B cell (primary cell): ENCODE data around the gene RBP3. TPM values are rescaled to one million over a fixed set of nuclear protein-coding genes. Genes with fewer than 3 reads are reported as not detected.

Experiments
- ATAC-seq: fragments of 200-7000 bp; cut with Tn5 transposase; one replicate; pipeline ENCODE4 v1.10.0; 2021; ENCODE audit warnings: low read depth, mild to moderate bottlenecking, moderate number of reproducible peaks, moderate library complexity
- CTCF ChIA-PET: fragments of 350-600 bp; sonication (Branson Sonifier 250); formaldehyde crosslinking; loops from one replicate; lab custom pipeline; 2021; ENCODE audit warnings: antibody characterized with exemption, inconsistent platforms; lab: Charles Lee
- POLR2A ChIA-PET: fragments of 350-600 bp; sonication (Branson Sonifier 250); formaldehyde crosslinking; loops from one replicate; lab custom pipeline; 2021; ENCODE audit warnings: antibody characterized with exemption; lab: Charles Lee
- DNase-seq: peaks from one replicate; pipeline ENCODE4 v3.0.0; 2013
- H2AFZ ChIP-seq: 2 replicates; pipeline ENCODE4 v1.6.1; 2012; ENCODE audit warnings: mild to moderate bottlenecking, low read depth, low read length; ENCODE audit not compliant: insufficient read depth, poor library complexity, severe bottlenecking
- H3K27ac ChIP-seq, 2 donors: 1 replicate in 1 of 2; 2 replicates in 1 of 2; pipeline ENCODE4 v1.5.1; 2012 to 2013; ENCODE audit warnings: low read length in 2 of 2, mild to moderate bottlenecking in 2 of 2, moderate library complexity in 1 of 2
- H3K27me3 ChIP-seq, 4 experiments: fragments of 200-600 bp in 1 of 4; sonication (generic) in 1 of 4; replicated peaks in 1 of 4; 1 replicate in 2 of 4; 2 replicates in 2 of 4; pipeline versions ENCODE4 v1.6.1 to v1.7.0; 2013 to 2016; ENCODE audit warnings: low read length in 3 of 4, mild to moderate bottlenecking in 2 of 4, mixed read lengths in 1 of 4, moderate library complexity in 1 of 4; ENCODE audit not compliant: insufficient read depth in 4 of 4, control insufficient read depth in 3 of 4; ENCODE audit errors: control extremely low read depth in 1 of 4
- H3K36me3 ChIP-seq, 2 experiments: replicated peaks in 1 of 2; 1 replicate in 1 of 2; 2 replicates in 1 of 2; pipeline versions ENCODE4 v1.6.1 to v1.7.1; 2013; ENCODE audit warnings: low read length in 1 of 2; ENCODE audit not compliant: insufficient read depth in 2 of 2, control insufficient read depth in 1 of 2; ENCODE audit errors: control extremely low read depth in 1 of 2, extremely low read depth in 1 of 2
- H3K4me1 ChIP-seq, 2 donors: fragments of 200-600 bp in 1 of 2; sonication (generic) in 1 of 2; 1 replicate in 1 of 2; 2 replicates in 1 of 2; pipeline versions ENCODE4 v1.5.1 to v1.6.1; 2013 to 2017; ENCODE audit warnings: low read length in 2 of 2; ENCODE audit not compliant: control insufficient read depth in 2 of 2, insufficient read depth in 2 of 2
- H3K4me2 ChIP-seq: replicated peaks from 2 replicates; pipeline ENCODE3; 2012; ENCODE audit warnings: mild to moderate bottlenecking, low read depth, low read length; ENCODE audit not compliant: poor library complexity, severe bottlenecking
- H3K4me3 ChIP-seq, 5 experiments: fragments of 200-600 bp in 1 of 5; sonication (generic) in 1 of 5; 1 replicate in 3 of 5; 2 replicates in 2 of 5; pipeline versions ENCODE4 v1.5.1 to v1.7.0; 2011 to 2016; ENCODE audit warnings: low read length in 4 of 5, mild to moderate bottlenecking in 4 of 5, low read depth in 2 of 5, control low read depth in 1 of 5, moderate library complexity in 1 of 5; ENCODE audit not compliant: insufficient read depth in 1 of 5; ENCODE audit errors: control extremely low read depth in 1 of 5, extremely low read depth in 1 of 5
- H3K79me2 ChIP-seq: fragments of 200-600 bp; sonication (generic); one replicate; pipeline ENCODE4 v1.6.0; 2016; ENCODE audit warnings: low read length; ENCODE audit not compliant: control insufficient read depth, insufficient read depth
- H3K9ac ChIP-seq: fragments of 200-600 bp; sonication (generic); 2 replicates; pipeline ENCODE4 v1.6.1; 2017; ENCODE audit warnings: mild to moderate bottlenecking, low read length, moderate library complexity
- H3K9me3 ChIP-seq, 3 donors: one replicate each; pipeline versions ENCODE4 v1.6.1 to v1.7.1; 2013; ENCODE audit warnings: low read length in 2 of 3; ENCODE audit not compliant: control insufficient read depth in 2 of 3, insufficient read depth in 1 of 3; ENCODE audit errors: control extremely low read depth in 1 of 3
- H4K20me1 ChIP-seq: 2 replicates; pipeline ENCODE4 v1.6.0; 2012; ENCODE audit warnings: mild to moderate bottlenecking, low read length; ENCODE audit not compliant: insufficient read depth, control insufficient read depth, poor library complexity, severe bottlenecking
- H3K27ac Mint-ChIP-seq: one replicate; pipeline ENCODE4 v1.8.0; 2021; ENCODE audit warnings: mixed read lengths
- H3K27me3 Mint-ChIP-seq: one replicate; pipeline ENCODE4 v1.8.0; 2021; ENCODE audit warnings: mixed read lengths
- H3K4me1 Mint-ChIP-seq: one replicate; pipeline ENCODE4 v1.8.0; 2021; ENCODE audit warnings: mixed read lengths
- H3K4me3 Mint-ChIP-seq: one replicate; pipeline ENCODE4 v1.8.0; 2021; ENCODE audit warnings: mixed read lengths
- H3K9me3 Mint-ChIP-seq: one replicate; pipeline ENCODE4 v1.8.0; 2022; ENCODE audit warnings: mixed read lengths; ENCODE audit not compliant: insufficient read depth
- EZH2 ChIP-seq: IDR thresholded peaks from 2 replicates; pipeline ENCODE4 v1.6.1; 2012; ENCODE audit warnings: borderline replicate concordance, low read depth, mild to moderate bottlenecking, moderate library complexity, low read length; ENCODE audit not compliant: insufficient read depth, poor library complexity, severe bottlenecking
- WGBS: methylation state at CpG from one replicate; pipeline ENCODE4 v1.1.5; 2013; ENCODE audit warnings: missing lambda C conversion rate; ENCODE audit not compliant: insufficient coverage; 5-methylcytosine and 5-hydroxymethylcytosine counted together
- intact Hi-C: fragments of 100-400 bp; cut with micrococcal nuclease; formaldehyde crosslinking; loops from one replicate; pipeline ENCODE4 v1.10.0; 2022
- polyA plus RNA-seq: library from polyadenylated mRNA; depleted of rRNA; stranded (reverse); fragments of >200 nt; gene quantifications from 2 replicates; pipeline ENCODE4 v1.2.3, GENCODE V29; 2012
- total RNA-seq, 2 donors: library from RNA; stranded (reverse); fragments of 120-200 nt in 1 of 2; gene quantifications; 1 replicate in 1 of 2; 2 replicates in 1 of 2; pipeline versions ENCODE4 v1.2.3 to v1.2.4, GENCODE V29; 2013 to 2022
- TF ChIP-seq, protein P1 (sequence below): fragments of 200-600 bp; IDR thresholded peaks from one replicate; pipeline ENCODE4 v1.8.0; 2022; ENCODE audit warnings: antibody characterized with exemption, mild to moderate bottlenecking

Gene RBP3
- total and polyA plus RNA-seq, 2 donors (not counting 1 experiment from before 2014, with no cell fraction given): not detected

- Histone ChIP-seq H3K9me3 (peaks cover 0 to 15% (median 0%) of the 10 kb centered on the region in 3 donors), H3K4me3 (no peak overlapping the region), H3K27ac (no peak overlapping the region), H3K4me2 (no peak overlapping the region), H3K9ac (no peak overlapping the region), H3K4me1 (no peaks in the 10 kb centered on the region), H2AFZ (no peak overlapping the region), H3K27me3 (no peaks in the 10 kb centered on the region), H3K79me2 (no peaks in the 10 kb centered on the region), H4K20me1 (no peaks in the 10 kb centered on the region), H3K36me3 (no peaks in the 10 kb centered on the region)
- Mint-ChIP-seq H3K4me1 (no peaks in the 10 kb centered on the region), H3K9me3 (no peaks in the 10 kb centered on the region), H3K4me3 (no peak overlapping the region), H3K27ac (no peak overlapping the region), H3K27me3 (peaks cover 5% of the 10 kb centered on the region)
- ChIA-PET POLR2A (no interaction called here), CTCF (interaction anchor here (1.7 kb wide), 1 partner anchor 13 kb away, joined by 4 read pairs; no protein-coding TSS in a partner anchor)
- WGBS: 97% methylated on average over 27 of the region's 30 CpGs
- TF ChIP-seq EZH2: no peak
- ATAC-seq: no peak
- no peak for DNase-seq
- intact Hi-C loops: no loop called here
Observed at GRCh38 chr10:47325303-47326291, 22.6 kb upstream of the RBP3 start.

DNA sequence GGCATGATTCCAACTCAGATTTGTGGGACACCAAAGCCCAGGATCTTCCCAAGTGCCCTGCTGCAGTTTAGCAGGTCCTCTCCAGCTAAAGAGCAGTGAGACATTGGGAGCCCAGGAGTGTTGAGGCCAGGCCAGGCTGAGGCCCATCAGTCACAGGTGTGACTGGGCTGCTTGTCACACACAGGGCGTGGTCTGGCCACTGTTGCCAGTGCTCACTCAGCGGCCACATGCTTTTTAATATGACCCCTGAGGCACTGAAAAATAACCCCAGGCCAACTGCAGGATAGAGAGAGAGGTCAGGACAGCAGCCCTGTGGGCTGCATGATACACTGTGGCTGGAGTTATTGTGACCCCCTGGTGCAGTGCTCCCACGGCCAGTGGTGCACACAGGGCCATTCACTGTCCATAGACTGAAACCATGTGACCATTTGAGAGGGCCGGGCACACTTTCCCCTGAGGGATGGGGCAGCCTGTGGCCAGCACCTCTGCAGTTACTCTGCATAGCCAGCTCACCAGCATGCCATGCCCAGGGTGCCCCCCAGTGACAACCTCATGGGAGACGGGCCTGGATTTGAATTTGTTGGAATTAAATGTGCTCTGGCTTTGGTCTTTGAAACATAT is 21.7 kb upstream of the RBP3 start:
- ChIA-PET CTCF (no interaction called here), POLR2A (no interaction called here)
- no peaks in the 10 kb centered on the region for H3K4me1 ChIP-seq
- no peaks in the 10 kb centered on the region for H4K20me1 ChIP-seq
- no peak overlapping the region for H3K4me2 ChIP-seq
- no peaks in the 10 kb centered on the region for H3K27me3 ChIP-seq
- no peak overlapping the region for H3K9ac ChIP-seq
- no peaks in the 10 kb centered on the region for H3K79me2 ChIP-seq
- H3K9me3 ChIP-seq: peaks cover 0 to 15% (median 0%) of the 10 kb centered on the region in 3 donors
- Mint-ChIP-seq H3K27me3 (peaks cover 5% of the 10 kb centered on the region), H3K4me1 (no peaks in the 10 kb centered on the region), H3K9me3 (no peaks in the 10 kb centered on the region), H3K4me3 (no peak overlapping the region), H3K27ac (no peak overlapping the region)
- intact Hi-C loops: no loop called here
- WGBS: 92% methylated on average over 5 of the region's 5 CpGs
- no peaks in the 10 kb centered on the region for H3K36me3 ChIP-seq
- TF ChIP-seq, protein P1, sequence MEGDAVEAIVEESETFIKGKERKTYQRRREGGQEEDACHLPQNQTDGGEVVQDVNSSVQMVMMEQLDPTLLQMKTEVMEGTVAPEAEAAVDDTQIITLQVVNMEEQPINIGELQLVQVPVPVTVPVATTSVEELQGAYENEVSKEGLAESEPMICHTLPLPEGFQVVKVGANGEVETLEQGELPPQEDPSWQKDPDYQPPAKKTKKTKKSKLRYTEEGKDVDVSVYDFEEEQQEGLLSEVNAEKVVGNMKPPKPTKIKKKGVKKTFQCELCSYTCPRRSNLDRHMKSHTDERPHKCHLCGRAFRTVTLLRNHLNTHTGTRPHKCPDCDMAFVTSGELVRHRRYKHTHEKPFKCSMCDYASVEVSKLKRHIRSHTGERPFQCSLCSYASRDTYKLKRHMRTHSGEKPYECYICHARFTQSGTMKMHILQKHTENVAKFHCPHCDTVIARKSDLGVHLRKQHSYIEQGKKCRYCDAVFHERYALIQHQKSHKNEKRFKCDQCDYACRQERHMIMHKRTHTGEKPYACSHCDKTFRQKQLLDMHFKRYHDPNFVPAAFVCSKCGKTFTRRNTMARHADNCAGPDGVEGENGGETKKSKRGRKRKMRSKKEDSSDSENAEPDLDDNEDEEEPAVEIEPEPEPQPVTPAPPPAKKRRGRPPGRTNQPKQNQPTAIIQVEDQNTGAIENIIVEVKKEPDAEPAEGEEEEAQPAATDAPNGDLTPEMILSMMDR: no peak
- no peak for TF ChIP-seq EZH2
- H3K27ac ChIP-seq: no peak overlapping the region
- no peak overlapping the region for H2AFZ ChIP-seq
- no peak for DNase-seq
- no peak overlapping the region for H3K4me3 ChIP-seq
- no peak for ATAC-seq
